Keratinocyte (primary cell): ENCODE measurements around the gene DCTN5. TPM values are rescaled to one million over a fixed set of nuclear protein-coding genes. Genes with fewer than 3 reads are reported as not detected.

Source experiments
- DNase-seq: peaks from one replicate; pipeline ENCODE4 v3.0.0-alpha.2; 2011; ENCODE audit warnings: low read depth, missing footprints, low spot score
- FAIRE-seq: peaks from 2 replicates; lab custom pipeline; 2011; peaks lifted over from hg19 to GRCh38; lab: Jason Lieb, UNC
- H2AFZ ChIP-seq: 2 replicates; pipeline ENCODE4 v1.6.0; 2012; ENCODE audit warnings: low read length, control low read depth, inconsistent platforms; ENCODE audit not compliant: control insufficient read depth
- H3K27ac ChIP-seq: 2 replicates; pipeline ENCODE4 v1.5.1; 2011; ENCODE audit warnings: low read length; ENCODE audit not compliant: control insufficient read depth, insufficient read depth
- H3K27me3 ChIP-seq: 3 replicates; pipeline ENCODE4 v1.6.0; 2011; ENCODE audit warnings: low read length; ENCODE audit not compliant: control insufficient read depth, insufficient read depth; ENCODE audit errors: extremely low read depth
- H3K36me3 ChIP-seq, 2 experiments: 2 replicates in 1 of 2; 3 replicates in 1 of 2; pipeline ENCODE4 v1.5.1; 2011; ENCODE audit warnings: low read length in 2 of 2, mild to moderate bottlenecking in 1 of 2; ENCODE audit not compliant: control insufficient read depth in 2 of 2, insufficient read depth in 2 of 2; ENCODE audit errors: extremely low read depth in 1 of 2
- H3K4me1 ChIP-seq: 3 replicates; pipeline ENCODE4 v1.5.1; 2011; ENCODE audit warnings: low read length; ENCODE audit not compliant: control insufficient read depth, insufficient read depth; ENCODE audit errors: extremely low read depth
- H3K4me2 ChIP-seq: 3 replicates; pipeline ENCODE4 v1.6.0; 2011; ENCODE audit warnings: low read depth, low read length; ENCODE audit not compliant: control insufficient read depth, insufficient read depth; ENCODE audit errors: extremely low read depth
- H3K4me3 ChIP-seq, 3 experiments: fragments of 200-600 bp in 1 of 3; sonication (generic) in 1 of 3; 2 replicates in 2 of 3; 3 replicates in 1 of 3; pipeline ENCODE4 v1.5.1; 2011 to 2016; ENCODE audit warnings: low read length in 3 of 3, mild to moderate bottlenecking in 3 of 3, control low read depth in 2 of 3, inconsistent platforms in 1 of 3, low read depth in 1 of 3, mixed read lengths in 1 of 3, mixed run types in 1 of 3, moderate library complexity in 1 of 3; ENCODE audit not compliant: control insufficient read depth in 2 of 3, insufficient read depth in 2 of 3; ENCODE audit errors: extremely low read depth in 1 of 3
- H3K79me2 ChIP-seq: 2 replicates; pipeline ENCODE4 v1.6.0; 2012; ENCODE audit warnings: low read length; ENCODE audit not compliant: control insufficient read depth, insufficient read depth
- H3K9ac ChIP-seq: 3 replicates; pipeline ENCODE4 v1.6.0; 2011; ENCODE audit warnings: low read length; ENCODE audit not compliant: control insufficient read depth, insufficient read depth; ENCODE audit errors: extremely low read depth
- H3K9me1 ChIP-seq: 3 replicates; pipeline ENCODE4 v1.6.0; 2011; ENCODE audit warnings: low read length; ENCODE audit not compliant: control insufficient read depth, insufficient read depth; ENCODE audit errors: extremely low read depth
- H3K9me3 ChIP-seq: 2 replicates; pipeline ENCODE4 v1.5.1; 2012; ENCODE audit warnings: low read depth, low read length; ENCODE audit not compliant: control insufficient read depth
- H4K20me1 ChIP-seq: 3 replicates; pipeline ENCODE4 v1.6.0; 2011; ENCODE audit warnings: low read length; ENCODE audit not compliant: control insufficient read depth, insufficient read depth; ENCODE audit errors: extremely low read depth
- CTCF ChIP-seq, 3 experiments: IDR thresholded peaks in 1 of 3; conservative IDR thresholded peaks in 1 of 3; optimal IDR thresholded peaks in 1 of 3; 2 replicates in 2 of 3; 3 replicates in 1 of 3; pipeline versions ENCODE3 to v1.5.1; 2011; ENCODE audit warnings: low read length in 3 of 3, mild to moderate bottlenecking in 3 of 3, moderate library complexity in 2 of 3, control low read depth in 1 of 3, inconsistent platforms in 1 of 3; ENCODE audit not compliant: insufficient read depth in 2 of 3; ENCODE audit errors: extremely low read depth in 1 of 3
- EZH2 ChIP-seq: IDR thresholded peaks from one replicate; pipeline ENCODE4 v1.6.1; 2012; ENCODE audit warnings: inconsistent platforms, mild to moderate bottlenecking, low read length, moderate library complexity
- dilution Hi-C: fragments of 300-500 bp; cut with MboI; formaldehyde crosslinking; loops from one replicate; pipeline ENCODE4 v1.7.0; 2020; ENCODE audit warnings: low sequenced_read_pairs; ENCODE audit not compliant: extremely low pct_ligation_motif_present
- polyA plus RNA-seq, 5 experiments: library from polyadenylated mRNA; depleted of rRNA in 3 of 5; stranded (reverse) in 3 of 5; stranded (forward) in 1 of 5; unstranded in 1 of 5; fragments of >200 nt; gene quantifications; 1 replicate in 1 of 5; 2 replicates in 3 of 5; 3 replicates in 1 of 5; pipeline versions ENCODE4 v1.2.1 to v1.2.3, GENCODE V29; 2011 to 2012; ENCODE audit warnings: missing spikeins in 2 of 5, low read depth in 1 of 5, low replicate concordance in 1 of 5

The DCTN5 gene
- polyA plus RNA-seq, 1 donor (not counting 4 experiments of a cell fraction or from before 2014, with no cell fraction given) = 105 TPM

GRCh38 chr16:23689442-23690187 is 48.3 kb downstream of the DCTN5 start:
- Histone ChIP-seq H3K4me2 (no peak overlapping the region), H3K79me2 (no peaks in the 10 kb centered on the region), H3K36me3 (peaks cover 23 to 41% of the 10 kb centered on the region in 2 experiments), H2AFZ (no peak overlapping the region), H3K9me1 (no peaks in the 10 kb centered on the region), H3K4me1 (no peaks in the 10 kb centered on the region), H3K27ac (no peak overlapping the region), H3K4me3 (no peak overlapping the region), H3K27me3 (no peaks in the 10 kb centered on the region), H3K9me3 (no peaks in the 10 kb centered on the region), H4K20me1 (no peaks in the 10 kb centered on the region), H3K9ac (no peak overlapping the region)
- TF ChIP-seq EZH2 (no peak), CTCF (optimal IDR thresholded peaks at IDR 0.05 in 1 of 3, IDR thresholded peaks at IDR 0.05 in 1 of 3, conservative IDR thresholded peaks at IDR 0.05 in 1 of 3; ENCODE audit: extremely low read depth in 1 of 3, insufficient read depth in 2 of 3, low read length in 3 of 3) (no peak)
- no peak for DNase-seq
- no peak for FAIRE-seq
- dilution Hi-C loops = no loop called here

DNA sequence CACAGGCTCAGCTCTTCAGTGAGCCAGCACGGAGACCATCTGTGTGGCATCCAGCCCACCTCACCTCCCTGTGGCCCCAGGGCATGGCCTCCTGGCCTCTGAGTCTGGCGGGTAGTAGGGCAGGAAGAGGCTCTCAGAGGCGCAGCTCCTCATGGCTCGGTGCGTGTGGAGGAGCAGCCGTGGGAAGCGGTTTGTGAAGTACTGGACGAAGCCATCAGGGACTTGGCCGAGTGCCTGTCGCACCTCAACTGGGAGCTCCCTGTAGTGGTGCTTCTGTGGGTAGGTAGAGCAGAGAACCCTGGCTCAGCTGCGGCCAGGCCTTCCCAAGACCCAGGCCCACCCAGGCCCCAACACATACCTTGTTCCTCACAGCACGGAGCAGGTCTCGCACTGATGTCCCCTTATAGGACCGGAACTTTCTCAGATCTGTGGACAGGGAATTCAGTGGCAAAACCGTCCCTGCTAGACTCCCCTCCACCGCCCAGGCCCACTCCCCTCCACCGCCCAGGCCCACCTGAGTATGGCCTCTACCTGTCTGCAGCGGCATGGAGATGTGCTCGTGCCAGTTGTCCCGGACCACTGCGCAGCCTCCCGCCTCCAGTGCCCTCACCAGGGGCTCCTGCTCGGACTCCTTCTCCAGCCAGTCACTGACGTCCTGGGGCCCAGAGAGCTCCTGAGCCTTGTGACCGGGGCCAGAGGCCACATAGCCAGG is 49.7 kb downstream of the DCTN5 start:
- no peak overlapping the region for H3K4me3 ChIP-seq
- TF ChIP-seq CTCF (optimal IDR thresholded peaks at IDR 0.05 in 1 of 3, IDR thresholded peaks at IDR 0.05 in 1 of 3, conservative IDR thresholded peaks at IDR 0.05 in 1 of 3; ENCODE audit: extremely low read depth in 1 of 3, insufficient read depth in 2 of 3, low read length in 3 of 3) (no peak), EZH2 (no peak)
- H3K79me2 ChIP-seq = no peaks in the 10 kb centered on the region
- no peak for FAIRE-seq
- H3K9me1 ChIP-seq = no peaks in the 10 kb centered on the region
- no peak overlapping the region for H3K4me2 ChIP-seq
- no peaks in the 10 kb centered on the region for H4K20me1 ChIP-seq
- H3K4me1 ChIP-seq = no peaks in the 10 kb centered on the region
- no peak for DNase-seq
- dilution Hi-C loops = no loop called here
- H3K36me3 ChIP-seq = peaks cover 23 to 32% of the 10 kb centered on the region in 2 experiments
- no peak overlapping the region for H2AFZ ChIP-seq
- no peaks in the 10 kb centered on the region for H3K27me3 ChIP-seq
- no peaks in the 10 kb centered on the region for H3K9me3 ChIP-seq
- no peak overlapping the region for H3K27ac ChIP-seq
- no peak overlapping the region for H3K9ac ChIP-seq
